ENCODE data around the gene TMEM225B.

The TMEM225B gene

DNA sequence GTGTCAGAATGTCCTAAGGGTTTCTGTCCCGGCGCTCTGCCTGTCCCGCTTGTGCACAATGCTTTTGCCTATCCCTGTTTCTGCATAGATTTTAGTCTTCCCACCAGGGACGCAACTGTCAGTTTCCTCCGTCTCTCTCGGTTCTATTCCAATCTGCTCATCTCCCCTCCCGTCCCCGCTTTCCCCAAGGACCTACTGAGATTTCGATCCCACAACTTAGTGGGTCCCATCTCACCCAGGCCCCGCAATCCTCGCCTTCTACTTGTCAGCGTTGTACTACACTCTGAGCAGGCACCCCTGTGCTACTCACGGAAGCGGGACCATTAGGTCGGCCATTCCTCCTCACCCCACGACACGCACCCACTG is 40.1 kb upstream of the TMEM225B start:
- H3K27ac ChIP-seq: no peak overlapping the region
- TF ChIP-seq ZFX (IDR thresholded peaks at IDR 0.05; ENCODE audit: borderline replicate concordance) (no peak), CTCF (IDR thresholded peaks at IDR 0.05) (no peak)

- H3K27ac ChIP-seq: no peak within 1 kb of the TSS
Measured at GRCh38 chr7:99558306-99559174, 39.5 kb upstream of the TMEM225B start, which contains the start of gene ZNF655. ZNF655 (plus strand) TSS chr7:99558642; CDS start chr7:99560560, 1,918 bp downstream.

GRCh38 chr7:99559175-99559915 is 38.7 kb upstream of the TMEM225B start:
- TF ChIP-seq ZFX (IDR thresholded peaks at IDR 0.05; ENCODE audit: borderline replicate concordance): no peak
- TF ChIP-seq CTCF (IDR thresholded peaks at IDR 0.05): no peak
- H3K27ac ChIP-seq: no peak overlapping the region

More at GRCh38 chr7:99558306-99559174, 39.5 kb upstream of the TMEM225B start, which contains the start of gene ZNF655:
- TF ChIP-seq CTCF (IDR thresholded peaks at IDR 0.05) (no peak), ZFX (IDR thresholded peaks at IDR 0.05; ENCODE audit: borderline replicate concordance) (no peak)

- TF ChIP-seq ZFX (IDR thresholded peaks at IDR 0.05; ENCODE audit: borderline replicate concordance): no peak
- TF ChIP-seq CTCF (IDR thresholded peaks at IDR 0.05): no peak
- no peak overlapping the region for H3K27ac ChIP-seq
Measured at GRCh38 chr7:99560834-99561736, 37.0 kb upstream of the TMEM225B start.

DNA sequence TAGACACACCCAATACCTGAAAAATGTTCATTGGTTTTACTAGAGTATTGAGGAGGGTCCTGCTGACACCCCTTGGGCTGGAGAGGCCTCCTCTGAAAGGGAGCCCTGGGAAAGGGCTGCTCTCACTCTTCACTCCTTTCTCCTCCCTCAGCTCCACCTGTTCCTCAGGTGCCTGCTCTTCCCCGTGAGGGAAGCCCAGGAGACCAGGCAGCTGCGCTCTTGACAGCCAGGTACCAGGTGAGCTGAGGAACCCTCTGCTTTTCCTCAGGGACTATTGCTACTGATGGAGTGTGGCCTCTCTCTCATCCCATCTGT is 36.4 kb upstream of the TMEM225B start:
- H3K27ac ChIP-seq: no peak overlapping the region
- TF ChIP-seq CTCF (IDR thresholded peaks at IDR 0.05) (no peak), ZFX (IDR thresholded peaks at IDR 0.05; ENCODE audit: borderline replicate concordance) (no peak)

- TF ChIP-seq CTCF (IDR thresholded peaks at IDR 0.05) (no peak), ZFX (IDR thresholded peaks at IDR 0.05; ENCODE audit: borderline replicate concordance) (no peak)
- no peak overlapping the region for H3K27ac ChIP-seq
Measured at GRCh38 chr7:99562114-99562784, 35.8 kb upstream of the TMEM225B start.

All from 22Rv1 (cell line).